Liver (tissue), 9 donors: ENCODE measurements around the gene SLC2A10. TPM values are rescaled to one million over a fixed set of nuclear protein-coding genes. Genes with fewer than 3 reads are reported as not detected.

Source experiments
- DNase-seq: peaks from one replicate; pipeline ENCODE4 v3.0.0-alpha.2; 2017; ENCODE audit warnings: low spot score
- H3K27ac ChIP-seq, 2 donors: one replicate each; pipeline ENCODE4 v1.7.0; 2013; ENCODE audit warnings: inconsistent platforms in 2 of 2, low read length in 2 of 2, control low read depth in 1 of 2, low read depth in 1 of 2, mild to moderate bottlenecking in 1 of 2
- H3K27me3 ChIP-seq, 4 donors: one replicate each; pipeline versions ENCODE4 v1.6.1 to v1.7.0; 2013; ENCODE audit warnings: low read length in 3 of 4, inconsistent platforms in 1 of 4, mild to moderate bottlenecking in 1 of 4, moderate library complexity in 1 of 4; ENCODE audit not compliant: control insufficient read depth in 4 of 4, insufficient read depth in 4 of 4
- H3K36me3 ChIP-seq, 4 donors: one replicate each; pipeline versions ENCODE4 v1.6.1 to v1.7.0; 2013; ENCODE audit warnings: low read length in 3 of 4, mild to moderate bottlenecking in 3 of 4, low read depth in 1 of 4, moderate library complexity in 1 of 4; ENCODE audit not compliant: control insufficient read depth in 4 of 4, insufficient read depth in 3 of 4
- H3K4me1 ChIP-seq, 4 donors: one replicate each; pipeline versions ENCODE4 v1.6.1 to v1.7.0; 2013; ENCODE audit warnings: low read length in 3 of 4, mild to moderate bottlenecking in 3 of 4, moderate library complexity in 1 of 4; ENCODE audit not compliant: control insufficient read depth in 4 of 4, insufficient read depth in 4 of 4
- H3K4me3 ChIP-seq, 3 donors: one replicate each; pipeline versions ENCODE4 v1.6.1 to v1.7.0; 2013; ENCODE audit warnings: low read length in 3 of 3, control low read depth in 1 of 3, low read depth in 1 of 3, mild to moderate bottlenecking in 1 of 3
- H3K9ac ChIP-seq, 2 donors: one replicate each; pipeline ENCODE4 v1.7.0; 2013; ENCODE audit warnings: low read length in 2 of 2, mild to moderate bottlenecking in 2 of 2, moderate library complexity in 2 of 2, control low read depth in 1 of 2, low read depth in 1 of 2
- H3K9me3 ChIP-seq, 4 donors: one replicate each; pipeline versions ENCODE4 v1.6.1 to v1.7.0; 2013; ENCODE audit warnings: low read length in 3 of 4; ENCODE audit not compliant: control insufficient read depth in 4 of 4
- ATF3 ChIP-seq: IDR thresholded peaks from 2 replicates; pipeline ENCODE4 v1.6.1; 2016; ENCODE audit warnings: antibody characterized with exemption
- CTCF ChIP-seq: fragments of 150-350 bp; IDR thresholded peaks from 2 replicates; pipeline ENCODE4 v1.5.1; 2017; ENCODE audit warnings: improper control_type of control experiment, low read depth, low read length; ENCODE audit not compliant: missing input control
- EGR1 ChIP-seq, 2 donors: IDR thresholded peaks; 2 replicates each; pipeline ENCODE4 v1.6.1; 2016 to 2018; ENCODE audit warnings: antibody characterized with exemption in 2 of 2, low read depth in 2 of 2
- FOXA1 ChIP-seq: IDR thresholded peaks from 2 replicates; pipeline ENCODE4 v1.6.1; 2016; ENCODE audit warnings: antibody characterized with exemption
- FOXA2 ChIP-seq: IDR thresholded peaks from 2 replicates; pipeline ENCODE4 v1.6.1; 2016; ENCODE audit warnings: antibody characterized with exemption
- GABPA ChIP-seq, 2 donors: IDR thresholded peaks in 1 of 2; conservative IDR thresholded peaks in 1 of 2; 2 replicates each; pipeline ENCODE4 v1.6.1; 2016; ENCODE audit warnings: antibody characterized with exemption in 2 of 2, mild to moderate bottlenecking in 1 of 2, moderate library complexity in 1 of 2
- HNF4A ChIP-seq, 2 donors: conservative IDR thresholded peaks; 2 replicates each; pipeline ENCODE4 v1.6.1; 2016; ENCODE audit warnings: antibody characterized with exemption in 2 of 2, mild to moderate bottlenecking in 2 of 2
- HNF4G ChIP-seq: IDR thresholded peaks from 2 replicates; pipeline ENCODE4 v1.6.1; 2016; ENCODE audit warnings: antibody characterized with exemption
- JUND ChIP-seq, 2 donors: IDR thresholded peaks; 2 replicates each; pipeline ENCODE4 v1.6.1; 2016; ENCODE audit warnings: antibody characterized with exemption in 2 of 2
- MAX ChIP-seq: IDR thresholded peaks from 2 replicates; pipeline ENCODE4 v1.6.1; 2016; ENCODE audit warnings: antibody characterized with exemption
- NR2F2 ChIP-seq: IDR thresholded peaks from 2 replicates; pipeline ENCODE4 v1.6.1; 2016; ENCODE audit warnings: antibody characterized with exemption
- RAD21 ChIP-seq, 2 donors: IDR thresholded peaks; 2 replicates each; pipeline ENCODE4 v1.6.1; 2016; ENCODE audit warnings: antibody characterized with exemption in 2 of 2, mild to moderate bottlenecking in 2 of 2
- REST ChIP-seq: IDR thresholded peaks from 2 replicates; pipeline ENCODE4 v1.6.1; 2016; ENCODE audit warnings: antibody characterized with exemption, mild to moderate bottlenecking
- RXRA ChIP-seq, 2 donors: IDR thresholded peaks; 2 replicates each; pipeline ENCODE4 v1.6.1; 2017 to 2018; ENCODE audit warnings: antibody characterized with exemption in 2 of 2, mild to moderate bottlenecking in 1 of 2
- SP1 ChIP-seq: IDR thresholded peaks from 2 replicates; pipeline ENCODE4 v1.6.1; 2018; ENCODE audit warnings: antibody characterized with exemption, mild to moderate bottlenecking
- TAF1 ChIP-seq: conservative IDR thresholded peaks from 2 replicates; pipeline ENCODE4 v1.6.1; 2016; ENCODE audit warnings: antibody characterized with exemption, mild to moderate bottlenecking
- YY1 ChIP-seq: IDR thresholded peaks from 2 replicates; pipeline ENCODE4 v1.6.1; 2016; ENCODE audit warnings: antibody characterized with exemption, mild to moderate bottlenecking
- ZBTB33 ChIP-seq: IDR thresholded peaks from 2 replicates; pipeline ENCODE4 v1.6.1; 2016; ENCODE audit warnings: antibody characterized with exemption
- WGBS: extraction: QIAGEN DNeasy Blood & Tissue Kit; methylation state at CpG from one replicate; pipeline ENCODE4 v1.1.7; 2013; 5-methylcytosine and 5-hydroxymethylcytosine counted together
- polyA plus RNA-seq, 2 donors: library from polyadenylated mRNA; stranded (reverse) in 1 of 2; unstranded in 1 of 2; fragments of 200-250 nt in 1 of 2; fragments of >200 nt in 1 of 2; fragmentation: Nextera tagmentation in 1 of 2; extraction: Ambion mirVana in 1 of 2; gene quantifications; one replicate each; pipeline versions ENCODE4 v1.2.1 to v1.2.3, GENCODE V29; 2013 to 2015
- total RNA-seq, 2 donors: library from RNA; depleted of rRNA; stranded (reverse); fragments of >200 nt; gene quantifications; one replicate each; pipeline ENCODE4 v1.2.3, GENCODE V29; 2014
- donor health status: healthy.
- donor health status: healthy.
- donor health status: healthy.
- donor health status: healthy.
- donor health status: healthy.

Gene SLC2A10
- total and polyA plus RNA-seq, 4 donors, result 8.0 to 79.7 (median 26.7) TPM

DNA sequence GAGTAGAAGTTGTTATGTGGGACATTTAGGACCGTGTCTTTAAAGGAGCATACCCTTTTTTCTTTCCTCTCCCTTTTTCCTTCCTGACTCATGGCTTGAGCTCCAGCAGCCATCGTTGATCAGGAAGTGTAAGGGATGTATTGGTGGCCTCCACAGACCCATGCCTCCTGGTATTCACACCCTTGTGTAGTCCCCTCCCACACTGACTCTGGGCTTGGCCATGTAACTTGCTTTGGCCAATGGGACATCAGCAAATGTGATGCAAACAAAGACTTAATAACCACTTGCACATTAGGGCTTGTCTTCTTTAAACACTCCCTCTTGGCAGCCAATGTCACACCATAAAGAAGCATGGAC is 39.2 kb upstream of the SLC2A10 start:
- 87% methylated on average over 2 of the region's 2 CpGs for WGBS
- H3K9me3 ChIP-seq, result no peaks in the 10 kb centered on the region
- no peak overlapping the region for H3K4me3 ChIP-seq
- no peak overlapping the region for H3K27ac ChIP-seq
- TF ChIP-seq RAD21 (IDR thresholded peaks at IDR 0.05) (no peak), RXRA (IDR thresholded peaks at IDR 0.05) (no peak)
- no peak overlapping the region for H3K9ac ChIP-seq
- no peak for DNase-seq
- no peaks in the 10 kb centered on the region for H3K27me3 ChIP-seq
- peaks cover 1 to 42% (median 21%) of the 10 kb centered on the region in 4 donors for H3K4me1 ChIP-seq
- no peaks in the 10 kb centered on the region for H3K36me3 ChIP-seq

DNA sequence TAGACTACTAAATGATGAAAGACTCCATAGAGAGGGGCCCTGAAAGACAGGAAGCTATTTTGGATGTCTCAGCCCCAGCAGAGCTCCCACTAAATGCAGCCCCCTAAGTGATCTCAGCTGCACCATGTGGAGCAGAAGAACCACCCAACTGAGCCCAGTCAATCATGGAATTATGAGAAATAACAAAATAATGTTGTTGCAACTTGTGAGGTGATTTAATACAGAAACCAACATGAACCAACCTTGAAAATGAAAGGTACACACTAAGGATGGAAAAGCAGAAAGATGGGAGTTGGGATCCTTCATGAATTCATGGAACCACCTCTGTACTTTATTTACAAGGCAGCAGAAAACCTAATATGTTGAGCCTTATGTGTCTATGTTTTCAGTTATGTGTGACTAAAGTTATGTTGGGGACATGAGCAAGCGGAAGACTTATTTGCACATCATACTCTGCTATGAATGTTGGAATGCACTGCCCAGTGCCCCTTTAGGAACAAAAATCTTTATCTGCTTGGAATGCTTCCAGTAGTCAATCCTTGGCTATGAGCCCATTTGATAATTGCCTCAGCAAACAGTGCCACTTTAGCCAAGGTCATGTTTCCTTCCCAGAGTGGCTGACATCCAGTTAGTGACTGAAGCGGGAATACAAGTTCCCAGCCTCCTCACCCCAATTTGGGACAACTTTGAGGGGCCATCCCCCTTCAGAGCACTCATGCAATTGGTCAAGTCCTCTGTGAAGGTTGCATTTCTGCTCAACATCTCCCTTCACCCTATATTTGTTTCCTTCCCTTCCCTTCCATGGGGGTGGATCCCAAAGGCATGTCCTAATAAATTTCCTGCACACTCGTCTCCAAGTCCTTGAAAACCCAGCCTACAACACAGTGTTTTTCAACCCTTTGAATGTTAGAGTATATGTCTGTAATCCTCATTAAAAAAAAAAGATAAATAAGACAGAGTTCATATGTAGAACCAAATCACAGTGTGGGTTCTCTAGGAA is 38.6 kb upstream of the SLC2A10 start:
- Histone ChIP-seq H3K4me3 (no peak overlapping the region), H3K27ac (peak overlapping the region in 1 of 2 donors; percentile 24), H3K9ac (no peak overlapping the region), H3K4me1 (peaks cover 1 to 42% (median 21%) of the 10 kb centered on the region in 4 donors), H3K27me3 (no peaks in the 10 kb centered on the region), H3K36me3 (no peaks in the 10 kb centered on the region), H3K9me3 (no peaks in the 10 kb centered on the region)
- WGBS, result 23% methylated on average over 3 of the region's 3 CpGs
- peak; percentile 46 for TF ChIP-seq FOXA2
- TF ChIP-seq HNF4A (conservative IDR thresholded peaks at IDR 0.05), result peak; percentile 55 to 68
- peak; percentile 77 for TF ChIP-seq MAX
- TF ChIP-seq ATF3, result peak; percentile 35
- peak in 1 of 2 donors; percentile 28 for TF ChIP-seq GABPA (IDR thresholded peaks at IDR 0.05 in 1 of 2, conservative IDR thresholded peaks at IDR 0.05 in 1 of 2)
- TF ChIP-seq RXRA (IDR thresholded peaks at IDR 0.05), result peak; percentile 55 to 81
- peak; percentile 6 to 47 for TF ChIP-seq RAD21 (IDR thresholded peaks at IDR 0.05)
- no peak for TF ChIP-seq ZBTB33
- TF ChIP-seq REST, result peak; percentile 20
- peak in 1 of 2 donors; percentile 49 for TF ChIP-seq JUND (IDR thresholded peaks at IDR 0.05)
- TF ChIP-seq CTCF, result no peak
- peak; percentile 59 for TF ChIP-seq SP1
- TF ChIP-seq TAF1, result no peak
- TF ChIP-seq FOXA1, result no peak
- TF ChIP-seq HNF4G, result peak; percentile 19
- TF ChIP-seq EGR1 (IDR thresholded peaks at IDR 0.05; ENCODE audit: low read depth in 2 of 2), result peak in 1 of 2 donors; percentile 58
- peak; percentile 56 for TF ChIP-seq YY1
- no peak for TF ChIP-seq NR2F2
- DNase-seq, result no peak
